Parathyroid adenoma (tissue), 2 donors: ENCODE measurements around the gene WBP1L.

Experiments used
- H2AFZ ChIP-seq: fragments of 300-600 bp; sonication (generic); one replicate; pipeline ENCODE4 v1.7.0; 2017; ENCODE audit warnings: antibody characterized with exemption, mild to moderate bottlenecking
- H3K27ac ChIP-seq: fragments of 300-600 bp; sonication (generic); one replicate; pipeline ENCODE4 v1.7.0; 2017
- H3K27me3 ChIP-seq: fragments of 300-600 bp; sonication (generic); one replicate; pipeline ENCODE4 v1.7.0; 2017; ENCODE audit warnings: low read length; ENCODE audit not compliant: control insufficient read depth, insufficient read depth
- H3K36me3 ChIP-seq: fragments of 300-600 bp; sonication (generic); one replicate; pipeline ENCODE4 v1.7.0; 2017; ENCODE audit warnings: low read length; ENCODE audit not compliant: control insufficient read depth, insufficient read depth
- H3K4me1 ChIP-seq: fragments of 300-600 bp; sonication (generic); one replicate; pipeline ENCODE4 v1.7.0; 2017; ENCODE audit warnings: control low read depth
- H3K4me2 ChIP-seq: fragments of 300-600 bp; sonication (generic); one replicate; pipeline ENCODE4 v1.7.0; 2017; ENCODE audit warnings: low read length
- H3K4me3 ChIP-seq: fragments of 300-600 bp; sonication (generic); one replicate; pipeline ENCODE4 v1.7.0; 2017; ENCODE audit warnings: low read depth, low read length
- H3K79me2 ChIP-seq: fragments of 300-600 bp; sonication (generic); one replicate; pipeline ENCODE4 v1.7.0; 2017; ENCODE audit warnings: control low read depth
- H3K9ac ChIP-seq: fragments of 300-600 bp; sonication (generic); one replicate; pipeline ENCODE4 v1.7.0; 2017; ENCODE audit warnings: mild to moderate bottlenecking
- H3K9me3 ChIP-seq: fragments of 300-600 bp; sonication (generic); one replicate; pipeline ENCODE4 v1.7.0; 2017; ENCODE audit warnings: low read length; ENCODE audit not compliant: control insufficient read depth
- TF ChIP-seq, protein P1 (sequence below): fragments of 300-600 bp; sonication (generic); IDR thresholded peaks from one replicate; pipeline ENCODE4 v1.7.0; 2017; ENCODE audit warnings: antibody characterized with exemption, mild to moderate bottlenecking
- donor health status: primary hyperparathyroidism.

WBP1L gene

DNA sequence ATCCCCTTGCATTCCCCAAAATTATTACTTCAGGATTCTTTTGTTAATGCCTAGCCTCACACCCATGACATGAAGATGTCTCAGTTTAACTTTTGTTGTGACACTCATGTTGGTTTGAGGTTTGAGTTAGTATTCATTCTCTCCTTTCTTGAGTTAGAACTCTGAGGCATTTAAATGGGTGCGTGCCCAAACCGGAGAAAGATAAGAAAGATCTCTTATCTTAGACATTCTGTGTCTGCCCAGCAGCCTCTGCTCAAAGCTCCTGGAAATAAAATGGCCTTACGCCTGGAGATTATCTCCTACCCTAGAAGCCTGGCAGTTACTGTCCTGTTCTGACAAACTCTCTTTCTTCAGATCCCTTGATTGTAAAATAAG lies 26.3 kb downstream of the WBP1L start:
- Histone ChIP-seq H3K9ac (no peak overlapping the region), H3K4me3 (no peak overlapping the region), H3K4me2 (peak overlapping the region; percentile 20), H3K27me3 (no peaks in the 10 kb centered on the region), H3K4me1 (peaks cover 68% of the 10 kb centered on the region), H2AFZ (no peak overlapping the region), H3K9me3 (no peaks in the 10 kb centered on the region), H3K36me3 (no peaks in the 10 kb centered on the region), H3K27ac (peak overlapping the region; percentile 87), H3K79me2 (peaks cover 59% of the 10 kb centered on the region)
- TF ChIP-seq, protein P1, sequence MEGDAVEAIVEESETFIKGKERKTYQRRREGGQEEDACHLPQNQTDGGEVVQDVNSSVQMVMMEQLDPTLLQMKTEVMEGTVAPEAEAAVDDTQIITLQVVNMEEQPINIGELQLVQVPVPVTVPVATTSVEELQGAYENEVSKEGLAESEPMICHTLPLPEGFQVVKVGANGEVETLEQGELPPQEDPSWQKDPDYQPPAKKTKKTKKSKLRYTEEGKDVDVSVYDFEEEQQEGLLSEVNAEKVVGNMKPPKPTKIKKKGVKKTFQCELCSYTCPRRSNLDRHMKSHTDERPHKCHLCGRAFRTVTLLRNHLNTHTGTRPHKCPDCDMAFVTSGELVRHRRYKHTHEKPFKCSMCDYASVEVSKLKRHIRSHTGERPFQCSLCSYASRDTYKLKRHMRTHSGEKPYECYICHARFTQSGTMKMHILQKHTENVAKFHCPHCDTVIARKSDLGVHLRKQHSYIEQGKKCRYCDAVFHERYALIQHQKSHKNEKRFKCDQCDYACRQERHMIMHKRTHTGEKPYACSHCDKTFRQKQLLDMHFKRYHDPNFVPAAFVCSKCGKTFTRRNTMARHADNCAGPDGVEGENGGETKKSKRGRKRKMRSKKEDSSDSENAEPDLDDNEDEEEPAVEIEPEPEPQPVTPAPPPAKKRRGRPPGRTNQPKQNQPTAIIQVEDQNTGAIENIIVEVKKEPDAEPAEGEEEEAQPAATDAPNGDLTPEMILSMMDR, result no peak

DNA sequence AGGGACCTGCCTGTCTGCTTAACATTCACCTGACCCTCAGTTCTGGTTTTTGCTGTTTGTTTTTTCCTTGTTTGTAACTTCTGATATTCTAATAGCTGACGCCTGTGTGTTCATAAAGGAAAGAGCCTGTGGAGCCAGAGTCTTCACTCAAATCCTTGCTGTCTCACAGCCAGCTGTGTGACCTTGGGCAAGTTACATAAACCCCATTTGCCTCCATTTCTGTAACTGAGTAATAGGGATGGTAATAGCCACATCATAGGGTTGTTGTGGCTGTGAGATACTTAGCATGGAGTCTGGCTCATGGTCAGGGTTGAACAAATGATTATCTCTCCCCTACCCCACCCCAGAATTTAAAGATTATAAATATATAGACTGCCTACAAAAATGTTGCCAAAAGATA lies 27.0 kb downstream of the WBP1L start:
- Histone ChIP-seq H3K9me3 (no peaks in the 10 kb centered on the region), H3K4me3 (no peak overlapping the region), H3K79me2 (peaks cover 52% of the 10 kb centered on the region), H3K4me1 (peaks cover 68% of the 10 kb centered on the region), H3K27me3 (no peaks in the 10 kb centered on the region), H3K9ac (no peak overlapping the region), H3K4me2 (peak overlapping the region; percentile 29), H3K36me3 (no peaks in the 10 kb centered on the region), H2AFZ (no peak overlapping the region), H3K27ac (peak overlapping the region; percentile 87)
- TF ChIP-seq, protein P1, result no peak

DNA sequence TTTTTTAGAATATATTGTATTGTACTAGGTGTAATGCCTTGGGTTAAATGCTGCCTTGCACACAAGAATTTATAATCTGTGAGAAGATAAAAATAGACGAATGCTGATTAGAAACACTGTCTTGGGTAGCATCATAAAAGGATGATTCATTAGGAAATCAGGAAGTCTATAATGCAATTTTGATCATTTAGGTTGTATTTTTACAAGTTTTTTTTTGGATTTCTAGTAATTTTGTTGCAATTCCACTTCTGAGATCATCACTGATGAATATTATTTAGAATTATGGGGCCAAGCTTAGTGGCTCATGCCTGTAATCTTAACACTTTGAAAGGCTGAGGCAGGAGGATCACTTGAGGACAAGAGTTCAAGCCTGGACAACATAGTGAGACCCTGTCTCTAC lies 29.6 kb downstream of the WBP1L start:
- Histone ChIP-seq H3K4me2 (no peak overlapping the region), H3K27ac (peak overlapping the region; percentile 99), H3K9ac (no peak overlapping the region), H3K4me3 (no peak overlapping the region), H2AFZ (no peak overlapping the region), H3K4me1 (peaks cover 78% of the 10 kb centered on the region), H3K9me3 (no peaks in the 10 kb centered on the region), H3K27me3 (no peaks in the 10 kb centered on the region), H3K36me3 (no peaks in the 10 kb centered on the region), H3K79me2 (peaks cover 50% of the 10 kb centered on the region)
- TF ChIP-seq, protein P1, result no peak

DNA sequence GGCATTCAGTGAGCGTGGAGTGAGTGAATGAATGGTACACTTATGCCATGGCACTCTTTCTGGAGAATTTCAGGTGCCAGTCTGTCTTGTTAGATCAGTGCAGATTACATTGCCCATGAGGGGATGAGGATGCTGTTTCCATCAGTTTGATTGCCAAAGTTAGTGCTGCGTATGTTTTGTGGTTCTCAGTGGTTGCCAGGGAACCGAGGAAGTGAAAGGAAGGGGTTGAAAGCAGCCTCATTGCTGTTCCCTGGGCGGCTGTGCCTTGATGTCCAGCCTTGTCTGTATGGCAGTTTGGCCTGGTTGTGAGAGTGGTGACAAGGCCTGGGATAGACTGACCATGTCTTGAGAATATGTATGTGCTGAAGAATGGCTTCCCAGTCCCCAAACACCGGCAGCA lies 30.2 kb downstream of the WBP1L start:
- Histone ChIP-seq H3K27me3 (no peaks in the 10 kb centered on the region), H3K27ac (peak overlapping the region; percentile 99), H3K9me3 (no peaks in the 10 kb centered on the region), H3K79me2 (peaks cover 47% of the 10 kb centered on the region), H3K4me2 (peak overlapping the region; percentile 23), H3K36me3 (no peaks in the 10 kb centered on the region), H3K9ac (no peak overlapping the region), H3K4me1 (peaks cover 82% of the 10 kb centered on the region), H3K4me3 (no peak overlapping the region), H2AFZ (no peak overlapping the region)
- TF ChIP-seq, protein P1, result no peak

DNA sequence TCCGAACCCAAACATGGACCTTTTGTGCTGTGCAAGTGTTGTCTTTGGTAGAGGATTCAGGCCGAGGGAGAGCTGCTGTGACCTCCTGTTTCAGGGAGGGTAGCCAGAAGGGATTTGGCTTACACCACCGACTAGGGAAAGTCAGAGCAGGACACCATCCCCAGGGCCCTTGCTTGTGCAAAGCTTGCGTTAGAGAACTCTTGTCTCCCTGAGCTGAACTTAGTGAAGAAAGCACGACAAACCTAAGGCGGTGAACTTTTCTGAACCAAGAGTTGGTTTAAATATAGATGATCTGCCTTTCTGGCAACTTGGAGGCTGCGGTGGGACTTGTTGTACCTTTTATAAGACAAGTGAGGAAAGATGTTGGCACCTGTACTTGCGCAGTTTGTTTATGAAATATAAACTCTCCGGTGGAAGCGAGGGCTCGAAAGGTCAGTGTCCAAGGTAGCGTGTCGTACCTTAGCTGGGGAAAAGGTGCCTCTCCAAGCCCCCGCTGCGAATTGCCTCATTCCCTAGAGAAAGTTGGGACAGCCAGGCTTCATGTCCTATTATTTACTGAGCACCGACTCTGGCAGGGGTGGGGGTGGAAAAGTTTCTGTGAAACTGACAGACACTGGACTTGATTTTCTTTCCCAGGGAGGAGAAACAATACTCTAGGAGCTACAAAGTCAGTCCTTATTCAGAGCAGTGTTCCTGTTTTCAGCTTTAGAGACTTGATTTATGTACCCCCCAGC lies 31.6 kb downstream of the WBP1L start:
- peak overlapping the region; percentile 70 for H3K4me2 ChIP-seq
- TF ChIP-seq, protein P1, result no peak
- H3K9me3 ChIP-seq, result no peaks in the 10 kb centered on the region
- peak overlapping the region; percentile 34 for H2AFZ ChIP-seq
- peak overlapping the region; percentile 50 for H3K4me3 ChIP-seq
- H3K4me1 ChIP-seq, result peaks cover 80% of the 10 kb centered on the region
- peak overlapping the region; percentile 99 for H3K27ac ChIP-seq
- H3K79me2 ChIP-seq, result peaks cover 36% of the 10 kb centered on the region
- H3K9ac ChIP-seq, result peak overlapping the region; percentile 25
- no peaks in the 10 kb centered on the region for H3K27me3 ChIP-seq
- no peaks in the 10 kb centered on the region for H3K36me3 ChIP-seq
